GM18867 (cell line): Measurements from ENCODE around the gene PARP4.
"Not testable (repeated sequence)": the region's sequence is repeated elsewhere in the genome, so short reads cannot be mapped to it uniquely, and the experiment has no call there.

ENCODE experiments used
- ATAC-seq: cut with Tn5 transposase; IDR thresholded peaks from one replicate; pipeline ENCODE4 v1.9.1; 2021; ENCODE audit warnings: mild to moderate bottlenecking, moderate library complexity; ENCODE audit not compliant: unreplicated experiment

PARP4 gene

GRCh38 chr13:24512197-24512907 lies at the start of gene PARP4:
Gene PARP4, minus strand, starts transcription at chr13:24512778. Its CDS starts 9,002 bp downstream, at chr13:24503776.
- peak; percentile 79 for ATAC-seq

DNA sequence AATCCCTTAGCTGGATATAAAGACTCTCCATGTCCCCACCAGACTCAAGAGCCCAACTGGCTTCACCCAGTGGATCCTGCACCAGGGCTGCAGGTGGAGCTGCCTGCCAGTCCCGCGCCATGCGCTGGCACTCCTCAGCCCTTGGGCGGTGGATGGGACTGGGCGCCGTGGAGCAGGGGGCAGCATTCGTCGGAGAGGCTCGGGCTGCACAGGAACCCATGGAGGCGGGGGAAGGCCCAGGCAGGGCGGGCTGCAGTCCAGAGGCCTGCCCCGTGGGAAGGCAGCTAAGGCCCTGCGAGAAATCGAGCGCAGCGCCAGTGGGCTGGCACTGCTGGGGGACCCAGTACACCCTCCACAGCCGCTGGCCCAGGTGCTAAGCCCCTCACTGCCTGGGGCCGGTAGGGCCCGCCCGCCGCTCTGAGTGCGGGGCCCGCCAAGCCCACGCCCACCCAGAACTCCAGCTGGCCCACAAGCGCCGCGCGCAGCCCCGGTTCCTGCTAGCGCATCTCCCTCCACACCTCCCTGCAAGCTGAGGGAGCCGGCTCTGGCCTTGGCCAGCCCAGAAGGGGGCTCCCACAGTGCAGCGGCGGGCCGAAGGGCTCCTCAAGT lies 48.1 kb upstream of the PARP4 start:
- not testable (repeated sequence) for ATAC-seq

- ATAC-seq = not testable (repeated sequence)
Observed at GRCh38 chr13:24559431-24560218, 47.0 kb upstream of the PARP4 start.

GRCh38 chr13:24557081-24557480 lies 44.5 kb upstream of the PARP4 start:
- no peak for ATAC-seq

GRCh38 chr13:24553892-24554291 lies 41.3 kb upstream of the PARP4 start:
- not testable (repeated sequence) for ATAC-seq

DNA sequence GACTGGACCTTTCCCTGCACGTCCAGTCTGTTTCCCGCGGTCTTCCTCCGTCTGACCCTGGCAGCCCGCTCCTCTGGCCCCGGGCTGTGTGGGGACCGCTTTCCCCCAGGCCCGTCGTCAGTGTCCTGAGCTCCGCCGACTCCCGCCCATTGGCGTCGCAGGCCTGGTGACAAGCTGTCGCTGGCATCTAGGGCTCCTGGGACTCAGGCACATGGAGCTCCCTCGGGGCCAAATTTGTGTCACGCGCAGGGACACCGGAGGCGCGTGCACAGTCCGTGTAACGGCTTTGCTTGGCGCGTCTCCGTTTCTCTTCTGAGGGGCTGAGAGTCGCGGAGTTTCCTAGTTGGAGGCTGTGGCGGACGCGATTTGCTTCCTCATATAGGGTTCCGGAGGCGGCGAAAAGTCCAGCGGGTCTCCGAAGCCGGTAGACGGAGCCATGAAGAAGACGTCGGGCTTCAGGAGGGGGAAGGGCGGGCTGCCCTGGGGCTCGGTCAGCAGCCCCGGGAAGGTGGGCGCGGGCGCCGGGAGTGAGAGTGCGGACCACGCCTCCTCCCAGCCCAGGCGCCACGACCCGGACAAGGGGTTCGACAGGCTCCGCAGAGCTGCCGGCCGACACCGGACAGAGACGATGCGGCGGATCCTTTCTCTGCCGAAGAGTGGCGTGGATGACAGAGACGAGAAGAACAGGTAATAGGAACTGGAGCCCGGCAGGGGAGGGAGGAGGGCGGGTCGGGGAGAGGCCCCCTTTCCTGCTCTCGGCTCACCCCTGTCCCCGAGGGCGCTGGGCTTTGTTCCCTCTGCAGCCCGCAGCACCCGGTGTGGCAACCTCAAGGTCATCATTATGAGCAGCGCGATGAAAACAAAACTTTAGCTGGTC lies 29.1 kb upstream of the PARP4 start:
- peak; percentile 59 for ATAC-seq

- no peak for ATAC-seq
Observed at GRCh38 chr13:24541127-24541475, 28.5 kb upstream of the PARP4 start.

DNA sequence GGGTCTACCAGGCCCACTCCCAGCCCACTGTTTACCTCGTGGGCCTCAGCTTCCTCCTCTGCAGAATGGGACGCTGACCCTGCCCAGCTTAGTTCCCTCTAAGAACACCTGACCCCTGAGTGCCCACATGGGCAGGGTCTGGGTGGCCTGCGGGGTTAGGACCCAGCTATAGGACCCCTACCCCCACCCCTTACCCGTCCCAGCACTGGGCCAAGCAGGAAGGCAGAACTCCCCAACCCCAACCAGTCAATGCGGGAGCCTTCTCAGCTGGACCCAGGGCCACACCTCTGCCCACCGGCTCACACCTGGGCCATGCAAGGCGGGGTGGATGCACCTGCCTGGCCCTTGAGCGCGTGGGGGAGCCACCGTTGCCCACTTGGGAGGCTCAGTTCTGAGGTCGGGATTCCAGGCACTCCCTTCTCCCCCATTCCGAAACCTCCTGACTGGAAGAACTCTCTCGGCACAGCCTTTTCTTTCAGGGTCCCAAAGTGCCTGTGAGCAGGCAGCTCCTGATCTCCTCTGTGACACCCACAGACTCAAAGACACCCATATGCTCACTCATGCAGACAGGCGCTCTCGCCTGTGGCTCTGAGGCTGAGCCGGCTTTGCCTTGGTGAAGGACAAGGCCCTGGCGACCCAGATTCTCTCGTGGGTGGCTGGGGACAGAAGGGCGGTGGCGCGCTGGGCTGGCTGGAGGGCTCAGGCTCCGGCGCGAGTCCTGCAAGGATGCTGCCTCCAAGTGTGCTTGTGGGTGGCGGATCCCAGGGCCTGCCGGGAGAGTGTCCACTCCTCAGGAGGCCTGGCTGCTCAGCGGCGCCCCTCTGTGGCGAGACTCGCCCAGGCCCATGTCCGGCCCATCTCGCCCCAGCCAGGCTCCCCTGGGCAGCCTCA lies 27.9 kb upstream of the PARP4 start:
- peak; percentile 55 for ATAC-seq

DNA sequence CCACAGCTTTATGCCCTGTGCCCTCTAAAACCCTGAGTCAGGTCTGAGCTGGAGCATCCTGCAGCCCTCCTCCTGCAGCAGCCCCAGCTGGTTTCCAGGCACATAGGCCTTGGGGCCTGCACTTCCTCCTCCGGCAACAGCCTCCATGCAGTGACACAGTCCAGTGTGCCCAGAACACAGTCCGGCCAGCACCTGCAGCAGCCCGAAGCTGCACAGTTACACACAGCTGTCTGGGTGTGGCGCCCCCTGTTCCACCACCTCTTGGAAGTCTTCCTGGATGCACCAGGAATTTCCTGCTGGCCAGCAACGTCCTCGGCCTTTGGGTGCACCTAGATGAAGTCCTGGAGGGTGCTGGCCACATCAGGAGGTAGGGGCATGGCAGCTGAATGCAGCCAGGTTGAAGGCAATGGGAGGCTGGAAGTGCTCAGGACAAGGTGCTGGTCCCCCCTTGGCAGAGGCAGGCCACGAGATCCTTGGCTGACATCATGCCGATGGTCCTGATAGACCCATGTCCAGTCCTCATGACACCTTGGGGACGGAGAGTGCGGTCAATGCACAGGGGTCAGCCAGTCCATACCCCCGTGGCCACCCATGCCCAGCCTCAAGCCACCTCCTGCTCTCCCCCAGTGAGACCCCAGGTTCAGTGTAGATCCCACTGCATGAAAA lies 27.1 kb upstream of the PARP4 start:
- no peak for ATAC-seq

DNA sequence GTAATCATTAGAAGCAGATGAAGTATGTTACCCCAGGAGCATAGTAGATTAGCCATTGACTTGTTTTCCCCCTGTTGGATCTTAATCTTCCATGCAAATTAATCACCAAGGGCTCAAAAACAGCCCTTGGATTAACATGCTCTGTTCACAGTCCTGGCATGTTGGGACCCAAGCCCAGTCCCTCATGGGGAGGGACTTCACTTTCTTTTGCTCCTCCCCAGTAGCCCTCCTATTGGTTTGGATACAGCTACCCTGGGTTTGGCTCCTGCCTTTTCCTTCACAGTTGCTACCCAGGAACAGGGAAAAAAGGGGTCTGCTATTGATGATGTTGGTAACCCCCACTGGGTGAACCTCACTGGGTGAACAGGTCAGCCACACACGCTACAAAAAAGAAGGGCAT lies 16.9 kb upstream of the PARP4 start:
- ATAC-seq = no peak

GRCh38 chr13:24528816-24529398 lies 16.3 kb upstream of the PARP4 start:
- ATAC-seq = no peak

GRCh38 chr13:24527266-24527775 lies 14.7 kb upstream of the PARP4 start:
- no peak for ATAC-seq

GRCh38 chr13:24520733-24521132 lies 8.2 kb upstream of the PARP4 start:
- no peak for ATAC-seq

DNA sequence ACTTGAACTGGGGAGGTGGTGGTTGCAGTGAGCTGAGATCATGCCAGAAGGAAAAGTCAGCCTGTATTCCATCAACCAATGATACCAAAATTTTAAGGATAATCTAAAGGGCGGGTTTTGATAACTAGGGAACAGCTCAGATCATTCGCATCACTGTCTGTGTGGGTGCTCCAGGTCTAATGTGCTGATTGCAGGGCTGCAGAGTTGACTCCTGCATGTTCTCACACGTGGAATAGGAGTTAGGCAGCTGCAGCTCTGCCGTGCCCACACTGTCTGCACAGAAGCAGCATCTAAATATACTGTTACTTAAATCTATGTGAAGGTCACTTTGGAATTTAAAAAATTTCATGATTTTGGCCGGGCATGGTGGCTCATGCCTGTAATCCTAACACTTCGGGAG lies 4.3 kb upstream of the PARP4 start:
- no peak for ATAC-seq

DNA sequence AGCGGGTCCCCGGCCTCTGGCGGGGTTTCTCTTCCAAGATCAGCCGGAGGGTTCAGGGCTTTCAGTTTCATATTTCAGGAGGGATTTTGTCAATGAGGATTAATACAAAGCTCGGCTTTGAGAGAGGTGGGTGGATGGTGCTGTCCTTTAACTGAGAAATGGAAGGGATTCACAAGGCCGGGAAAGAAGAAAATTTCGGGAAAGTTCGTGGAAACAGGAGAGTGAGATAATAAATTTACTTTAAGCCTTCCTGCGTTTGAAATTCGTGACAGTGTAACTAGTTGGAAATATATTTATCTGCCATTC lies 283 bp upstream of the PARP4 start:
- no peak for ATAC-seq

DNA sequence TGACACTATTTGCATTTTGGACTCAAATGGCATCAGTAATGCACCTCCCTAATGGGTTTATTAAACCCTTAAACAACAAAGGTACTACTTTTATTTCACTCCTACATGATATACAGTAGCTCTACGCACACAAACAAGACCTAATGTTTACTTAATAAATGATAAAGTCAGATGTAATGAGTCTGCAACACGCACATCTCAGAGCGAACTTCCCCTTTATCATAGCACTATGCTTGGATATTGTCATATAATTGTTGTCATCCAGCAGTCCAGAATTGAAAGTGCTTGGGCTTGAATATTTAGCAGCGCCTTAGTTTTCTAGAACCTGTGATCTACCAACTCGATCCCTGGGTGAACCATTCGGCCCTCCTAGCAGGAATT lies 772 bp downstream of the PARP4 start:
- ATAC-seq = peak; percentile 2

GRCh38 chr13:24511019-24511815 lies 1.4 kb downstream of the PARP4 start:
- peak; percentile 54 for ATAC-seq

GRCh38 chr13:24506698-24507335 lies 5.8 kb downstream of the PARP4 start:
- ATAC-seq = no peak
